Measurements from ENCODE around the gene HOXD4. TPM values are rescaled to one million over a fixed set of nuclear protein-coding genes. Genes with fewer than 3 reads are reported as not detected.

Gene HOXD4
- total RNA-seq, 3 donors from 2014 or later: 4.7 to 6.5 (median 5.9) TPM

DNA sequence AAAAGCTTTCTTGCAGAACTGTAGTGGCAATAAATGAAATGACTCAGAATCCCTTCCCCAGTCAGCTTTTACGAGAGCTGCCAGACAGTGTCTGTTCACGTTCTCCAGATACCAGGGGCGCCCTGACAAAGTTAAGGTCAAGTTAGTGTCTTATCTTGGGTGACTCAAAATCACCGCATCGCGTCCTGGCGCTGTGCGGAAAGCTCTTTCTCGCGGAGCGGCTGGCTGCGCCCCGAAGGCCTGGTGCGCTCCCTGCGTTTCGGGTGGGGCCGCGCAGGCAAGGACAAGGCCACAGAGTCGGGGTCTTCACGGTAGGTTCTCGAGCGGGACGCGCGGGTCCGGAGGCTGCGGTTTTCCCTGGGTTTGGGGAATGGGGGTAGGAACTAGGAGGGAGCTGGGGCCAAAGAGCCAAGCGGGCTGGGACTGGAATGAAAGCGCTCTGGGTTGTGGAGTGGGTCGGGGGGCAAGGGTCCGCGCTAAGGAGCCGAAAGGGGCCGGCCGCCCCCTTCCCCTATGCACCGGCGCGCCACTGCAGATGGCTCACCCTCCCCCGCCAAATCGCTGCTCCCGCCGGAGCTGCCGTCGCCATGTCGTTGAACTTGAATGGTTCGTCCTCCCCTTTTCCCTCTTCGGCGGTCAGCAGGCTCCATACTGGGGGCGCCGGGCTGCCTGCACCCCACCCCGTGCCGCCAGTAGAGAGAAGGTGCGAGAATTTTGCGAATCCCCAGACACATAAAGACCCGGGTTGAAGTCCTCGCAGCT, 46.9 kb upstream of the HOXD4 start:
- peaks cover 23% of the 10 kb centered on the region for H3K4me1 ChIP-seq (ENCODE audit: low read depth)
- intact Hi-C loops (cut with DNase I, micrococcal nuclease): no loop called here
- no peaks in the 10 kb centered on the region for H3K36me3 ChIP-seq (ENCODE audit: low read depth)
- H3K4me3 ChIP-seq: no peak overlapping the region
- ATAC-seq: peak; percentile 30
- no peaks in the 10 kb centered on the region for H3K9me3 ChIP-seq
- DNase-seq: peak in 1 of 3 donors; percentile 36
- TF ChIP-seq, protein P1, sequence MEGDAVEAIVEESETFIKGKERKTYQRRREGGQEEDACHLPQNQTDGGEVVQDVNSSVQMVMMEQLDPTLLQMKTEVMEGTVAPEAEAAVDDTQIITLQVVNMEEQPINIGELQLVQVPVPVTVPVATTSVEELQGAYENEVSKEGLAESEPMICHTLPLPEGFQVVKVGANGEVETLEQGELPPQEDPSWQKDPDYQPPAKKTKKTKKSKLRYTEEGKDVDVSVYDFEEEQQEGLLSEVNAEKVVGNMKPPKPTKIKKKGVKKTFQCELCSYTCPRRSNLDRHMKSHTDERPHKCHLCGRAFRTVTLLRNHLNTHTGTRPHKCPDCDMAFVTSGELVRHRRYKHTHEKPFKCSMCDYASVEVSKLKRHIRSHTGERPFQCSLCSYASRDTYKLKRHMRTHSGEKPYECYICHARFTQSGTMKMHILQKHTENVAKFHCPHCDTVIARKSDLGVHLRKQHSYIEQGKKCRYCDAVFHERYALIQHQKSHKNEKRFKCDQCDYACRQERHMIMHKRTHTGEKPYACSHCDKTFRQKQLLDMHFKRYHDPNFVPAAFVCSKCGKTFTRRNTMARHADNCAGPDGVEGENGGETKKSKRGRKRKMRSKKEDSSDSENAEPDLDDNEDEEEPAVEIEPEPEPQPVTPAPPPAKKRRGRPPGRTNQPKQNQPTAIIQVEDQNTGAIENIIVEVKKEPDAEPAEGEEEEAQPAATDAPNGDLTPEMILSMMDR (IDR thresholded peaks at IDR 0.05): no peak

DNA sequence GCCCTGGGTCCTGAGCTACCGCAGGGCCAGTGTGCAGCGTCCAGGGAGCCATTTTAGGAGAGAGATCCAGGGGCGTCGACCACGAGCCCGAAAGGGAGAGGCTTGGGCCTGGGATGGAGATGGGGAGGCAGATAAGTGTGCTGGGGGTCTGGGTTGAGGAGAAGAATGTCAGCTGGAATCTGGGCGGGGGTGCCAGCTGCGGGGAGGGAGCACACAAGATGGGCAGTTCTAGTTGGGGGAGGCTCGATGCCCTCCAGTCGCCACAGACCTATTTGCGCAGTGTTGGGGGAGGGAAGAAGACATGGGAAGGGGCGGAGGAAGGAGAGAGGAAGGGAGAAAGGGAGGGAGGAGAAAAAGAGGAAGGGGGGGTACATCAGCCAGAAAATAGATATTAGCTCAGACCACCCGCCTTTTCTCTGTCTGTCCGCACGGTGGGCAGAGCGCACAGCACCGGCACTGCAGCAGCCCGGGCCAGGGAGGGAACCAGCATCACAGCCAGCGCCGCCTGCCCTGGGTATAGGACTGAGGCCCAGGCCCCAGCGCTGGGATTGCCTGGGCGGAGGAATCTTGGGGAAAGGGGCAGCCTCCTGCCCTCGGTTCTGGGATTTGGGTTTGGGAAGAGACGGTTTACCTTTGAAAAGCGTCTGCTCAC, 46.1 kb upstream of the HOXD4 start:
- TF ChIP-seq, protein P1 (IDR thresholded peaks at IDR 0.05): no peak
- H3K4me1 ChIP-seq (ENCODE audit: low read depth): peaks cover 23% of the 10 kb centered on the region
- intact Hi-C loops (cut with DNase I, micrococcal nuclease): no loop called here
- H3K36me3 ChIP-seq (ENCODE audit: low read depth): no peaks in the 10 kb centered on the region
- no peak for ATAC-seq
- H3K4me3 ChIP-seq: no peak overlapping the region
- no peaks in the 10 kb centered on the region for H3K9me3 ChIP-seq
- DNase-seq: peak in 1 of 3 donors; percentile 26

DNA sequence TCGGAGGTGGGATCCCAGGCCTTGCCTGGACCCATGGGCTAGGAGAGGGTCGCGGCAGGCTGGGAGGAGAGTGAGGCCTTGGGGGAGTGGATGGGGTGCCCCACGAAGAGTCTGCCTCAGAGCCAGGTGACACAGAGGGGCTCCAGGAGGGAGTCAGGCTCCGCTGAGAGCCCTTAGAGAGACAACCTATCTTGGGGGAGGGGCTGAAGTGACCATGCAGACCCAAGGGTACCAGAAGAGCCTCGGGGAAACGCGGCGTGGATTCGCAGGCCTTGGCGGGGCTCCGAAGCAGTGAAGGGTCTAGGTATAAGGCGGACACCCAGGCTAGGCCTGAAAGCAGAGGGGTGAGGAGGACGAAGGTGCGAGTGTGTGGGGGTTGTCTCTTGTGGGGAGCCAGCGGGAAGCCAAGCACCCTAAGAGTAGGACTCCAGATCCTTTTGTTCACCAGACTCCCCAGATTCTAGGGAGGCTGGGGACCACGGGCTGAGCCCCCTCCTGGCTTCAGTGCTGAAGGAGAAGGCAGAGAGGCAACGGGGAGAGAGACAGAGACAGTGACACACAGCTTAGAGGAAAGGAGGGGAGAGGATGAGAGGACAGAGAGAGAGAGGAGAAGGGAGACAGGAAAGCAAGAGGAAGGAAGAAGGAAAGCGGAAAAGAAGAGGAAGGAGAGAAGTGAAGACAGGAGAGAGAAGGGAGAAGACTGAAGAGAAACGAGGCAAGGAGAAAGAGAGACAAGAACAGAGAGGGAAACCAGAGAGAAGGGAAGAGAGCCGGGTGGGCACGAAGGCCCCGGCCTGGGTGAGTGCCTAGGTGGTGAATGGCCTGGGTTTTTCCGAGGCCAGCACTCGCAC, 45.4 kb upstream of the HOXD4 start:
- Histone ChIP-seq H3K4me3 (no peak overlapping the region), H3K36me3 (ENCODE audit: low read depth) (no peaks in the 10 kb centered on the region), H3K9me3 (no peaks in the 10 kb centered on the region), H3K4me1 (ENCODE audit: low read depth) (peaks cover 23% of the 10 kb centered on the region)
- TF ChIP-seq, protein P1 (IDR thresholded peaks at IDR 0.05): no peak
- ATAC-seq: no peak
- DNase-seq: peak in 1 of 3 donors; percentile 24
- intact Hi-C loops (cut with DNase I, micrococcal nuclease): no loop called here

DNA sequence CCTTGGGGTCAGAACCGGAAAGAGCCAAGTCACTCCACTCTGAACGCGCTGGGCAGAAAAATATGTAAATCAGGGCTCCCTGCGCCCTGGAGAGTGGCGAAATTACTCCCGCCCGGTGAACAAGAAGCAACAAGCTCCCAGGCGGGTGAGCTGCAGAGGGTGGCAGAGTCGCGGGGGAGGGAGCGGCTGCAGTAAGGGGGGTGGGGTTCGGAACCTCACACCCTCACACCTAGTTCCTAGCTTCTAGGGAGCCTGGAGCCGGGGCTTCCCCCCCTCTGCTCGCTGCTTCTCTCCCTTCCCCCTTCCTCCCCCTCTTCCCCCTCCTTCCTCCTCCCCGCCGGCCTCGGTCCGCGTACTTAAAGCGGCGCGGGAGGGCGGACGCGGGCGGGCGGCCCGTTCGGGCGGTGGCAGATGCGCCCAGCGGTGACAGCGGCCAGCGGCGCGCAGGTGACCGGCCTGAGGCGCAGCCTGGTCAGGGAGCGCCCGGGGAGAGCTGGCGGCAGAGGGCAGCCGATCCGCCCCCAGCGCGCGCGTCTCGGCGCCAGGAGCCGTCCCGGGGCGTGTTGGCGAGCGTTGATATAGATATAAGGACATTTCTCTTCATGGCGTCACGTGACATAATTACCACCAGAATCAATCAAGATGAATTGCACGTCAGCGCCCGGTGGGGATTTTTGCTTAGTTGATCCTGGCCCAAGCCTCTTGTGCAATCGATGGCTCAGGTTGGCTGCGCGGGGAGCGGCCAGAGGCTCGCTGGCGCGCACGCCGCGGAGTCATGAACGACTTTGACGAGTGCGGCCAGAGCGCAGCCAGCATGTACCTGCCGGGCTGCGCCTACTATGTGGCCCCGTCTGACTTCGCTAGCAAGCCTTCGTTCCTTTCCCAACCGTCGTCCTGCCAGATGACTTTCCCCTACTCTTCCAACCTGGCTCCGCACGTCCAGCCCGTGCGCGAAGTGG, 44.5 kb upstream of the HOXD4 start, which contains the start of gene HOXD11:
HOXD11 (plus strand) TSS at position 700 of the 959 bp plus-strand sequence; CDS start at position 776, 76 bp downstream.
- H3K4me3 ChIP-seq: no peak within 1 kb of the TSS
- H3K36me3 ChIP-seq (ENCODE audit: low read depth): no peaks in the 10 kb centered on the region
- intact Hi-C loops (cut with DNase I, micrococcal nuclease): no loop called here
- DNase-seq: peak; percentile 46 to 63 (median 62)
- peak; percentile 58 for ATAC-seq
- peaks cover 23% of the 10 kb centered on the region for H3K4me1 ChIP-seq (ENCODE audit: low read depth)
- no peaks in the 10 kb centered on the region for H3K9me3 ChIP-seq
- TF ChIP-seq, protein P1 (IDR thresholded peaks at IDR 0.05): no peak
